ENCODE measurements around the gene IL17F. TPM values are rescaled to one million over a fixed set of nuclear protein-coding genes. Genes with fewer than 3 reads are reported as not detected.
A peak's percentile ranks its signal among the peaks of the same experiment; 100 is the strongest.

IL17F gene
- total and polyA plus RNA-seq, 2 experiments from 2014 or later, result not detected

DNA sequence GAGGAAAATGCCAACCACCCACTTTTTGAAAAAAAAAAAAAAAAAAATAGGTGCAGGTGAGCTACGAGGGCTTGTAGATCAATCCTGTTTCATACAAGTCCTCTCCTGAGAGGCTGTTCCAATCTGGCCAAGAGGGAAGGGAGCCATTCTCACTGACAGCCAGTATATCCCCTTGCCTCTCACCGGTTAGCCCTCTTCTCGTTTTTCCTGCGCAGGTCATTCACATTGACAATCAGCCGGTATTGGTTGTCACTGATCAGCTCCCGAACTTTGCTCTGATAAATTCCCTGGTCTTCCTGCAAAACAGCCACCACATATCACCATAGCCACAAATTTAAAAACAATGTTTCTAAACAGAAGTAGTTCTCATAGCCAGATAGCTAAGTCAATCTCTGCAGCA lies 38.8 kb upstream of the IL17F start:
- no peak for DNase-seq
- Histone ChIP-seq H3F3A (ENCODE audit: insufficient read depth) (peaks cover 18% of the 10 kb centered on the region), H3K9me3 (ENCODE audit: low read depth) (no peaks in the 10 kb centered on the region), H3K79me2 (ENCODE audit: insufficient read depth) (peaks cover 26% of the 10 kb centered on the region), H3K4me1 (ENCODE audit: insufficient read depth) (peaks cover 9% of the 10 kb centered on the region; the same call in 1 of the 2 replicates), H3K4me3 (peak overlapping the region; percentile 81), H3K9me2 (ENCODE audit: insufficient read depth) (no peaks in the 10 kb centered on the region), H3K9ac (peak overlapping the region; percentile 83), H2AFZ (0 out of 2 replicates have a peak overlapping the region, but pooled peaks have one; percentile 95), H3K27me3 (replicated peaks; ENCODE audit: insufficient read depth) (no peaks in the 10 kb centered on the region), H3K36me3 (ENCODE audit: low read depth) (peaks cover 23% of the 10 kb centered on the region), H3K4me2 (ENCODE audit: unreplicated experiment) (peak overlapping the region; percentile 88), H3K27ac (no peak overlapping the region), H4K20me1 (ENCODE audit: insufficient read depth) (no peaks in the 10 kb centered on the region)
- TF ChIP-seq EZH2 (IDR thresholded peaks at IDR 0.05; ENCODE audit: insufficient read depth, poor library complexity, severe bottlenecking), result no peak
- no peak for TF ChIP-seq EZH2phosphoT487 (IDR thresholded peaks at IDR 0.05; ENCODE audit: insufficient read depth, low read depth)
- 61 to 66% methylated on average over 6 of the region's 6 CpGs for WGBS, 2 experiments (ENCODE audit: low coverage in 1 of 2, low lambda C conversion rate in 2 of 2, missing lambda C conversion rate in 2 of 2)
- in situ Hi-C loops (cut with MboI), result no loop called here

- no peaks in the 10 kb centered on the region for H3F3A ChIP-seq (ENCODE audit: insufficient read depth)
- WGBS, 2 experiments (ENCODE audit: low coverage in 1 of 2, low lambda C conversion rate in 2 of 2, missing lambda C conversion rate in 2 of 2), result 90 to 95% methylated on average over 10 of the region's 10 CpGs
These were observed 31.8 kb upstream of the IL17F start for GRCh38 chr6:52276130-52276529.

GRCh38 chr6:52271852-52272460 lies 27.7 kb upstream of the IL17F start:
- Histone ChIP-seq H3K79me2 (ENCODE audit: insufficient read depth) (no peaks in the 10 kb centered on the region), H3K4me1 (ENCODE audit: insufficient read depth) (no peaks in the 10 kb centered on the region), H3K9ac (no peak overlapping the region), H3K36me3 (ENCODE audit: low read depth) (peaks cover 3% of the 10 kb centered on the region; the same call in 1 of the 2 replicates), H3F3A (ENCODE audit: insufficient read depth) (no peaks in the 10 kb centered on the region), H3K27ac (no peak overlapping the region), H3K27me3 (replicated peaks; ENCODE audit: insufficient read depth) (no peaks in the 10 kb centered on the region), H2AFZ (no peak overlapping the region), H3K9me2 (ENCODE audit: insufficient read depth) (no peaks in the 10 kb centered on the region), H4K20me1 (ENCODE audit: insufficient read depth) (no peaks in the 10 kb centered on the region), H3K4me3 (no peak overlapping the region), H3K4me2 (ENCODE audit: unreplicated experiment) (no peak overlapping the region), H3K9me3 (ENCODE audit: low read depth) (no peaks in the 10 kb centered on the region)
- 95 to 99% methylated on average over 9 of the region's 9 CpGs for WGBS, 2 experiments (ENCODE audit: low coverage in 1 of 2, low lambda C conversion rate in 2 of 2, missing lambda C conversion rate in 2 of 2)
- TF ChIP-seq EZH2 (IDR thresholded peaks at IDR 0.05; ENCODE audit: insufficient read depth, poor library complexity, severe bottlenecking), result no peak
- no peak for TF ChIP-seq EZH2phosphoT487 (IDR thresholded peaks at IDR 0.05; ENCODE audit: insufficient read depth, low read depth)
- in situ Hi-C loops (cut with MboI), result no loop called here
- DNase-seq, result no peak

More at GRCh38 chr6:52276130-52276529, 31.8 kb upstream of the IL17F start:
- Histone ChIP-seq H3K36me3 (ENCODE audit: low read depth) (peaks cover 14% of the 10 kb centered on the region), H3K27me3 (replicated peaks; ENCODE audit: insufficient read depth) (no peaks in the 10 kb centered on the region), H3K79me2 (ENCODE audit: insufficient read depth) (0 out of 2 replicates have a peak, but pooled peaks cover 4% of the 10 kb centered on the region), H3K4me2 (ENCODE audit: unreplicated experiment) (no peak overlapping the region), H3K4me1 (ENCODE audit: insufficient read depth) (no peaks in the 10 kb centered on the region), H3K9me2 (ENCODE audit: insufficient read depth) (no peaks in the 10 kb centered on the region), H3K9me3 (ENCODE audit: low read depth) (no peaks in the 10 kb centered on the region), H2AFZ (no peak overlapping the region), H3K27ac (no peak overlapping the region), H3K9ac (no peak overlapping the region), H4K20me1 (ENCODE audit: insufficient read depth) (no peaks in the 10 kb centered on the region), H3K4me3 (no peak overlapping the region)
- TF ChIP-seq EZH2 (IDR thresholded peaks at IDR 0.05; ENCODE audit: insufficient read depth, poor library complexity, severe bottlenecking), result no peak
- no peak for TF ChIP-seq EZH2phosphoT487 (IDR thresholded peaks at IDR 0.05; ENCODE audit: insufficient read depth, low read depth)
- in situ Hi-C loops (cut with MboI), result no loop called here
- no peak for DNase-seq

- Histone ChIP-seq H3F3A (ENCODE audit: insufficient read depth) (peaks cover 9% of the 10 kb centered on the region; the same call in 1 of the 2 replicates), H3K4me2 (ENCODE audit: unreplicated experiment) (no peak overlapping the region), H3K9me3 (ENCODE audit: low read depth) (no peaks in the 10 kb centered on the region), H3K9me2 (ENCODE audit: insufficient read depth) (no peaks in the 10 kb centered on the region), H3K27me3 (replicated peaks; ENCODE audit: insufficient read depth) (no peaks in the 10 kb centered on the region), H3K9ac (no peak overlapping the region), H2AFZ (no peak overlapping the region), H4K20me1 (ENCODE audit: insufficient read depth) (no peaks in the 10 kb centered on the region), H3K79me2 (ENCODE audit: insufficient read depth) (no peaks in the 10 kb centered on the region), H3K4me1 (ENCODE audit: insufficient read depth) (peaks cover 10% of the 10 kb centered on the region; the same call in 1 of the 2 replicates), H3K4me3 (no peak overlapping the region), H3K36me3 (ENCODE audit: low read depth) (no peaks in the 10 kb centered on the region; the same call in 1 of the 2 replicates), H3K27ac (no peak overlapping the region)
- WGBS, 2 experiments (ENCODE audit: low coverage in 1 of 2, low lambda C conversion rate in 2 of 2, missing lambda C conversion rate in 2 of 2), result 38 to 39% methylated on average over 11 of the region's 11 CpGs
- TF ChIP-seq EZH2 (IDR thresholded peaks at IDR 0.05; ENCODE audit: insufficient read depth, poor library complexity, severe bottlenecking) (no peak), EZH2phosphoT487 (IDR thresholded peaks at IDR 0.05; ENCODE audit: insufficient read depth, low read depth) (no peak)
- in situ Hi-C loops (cut with MboI), result no loop called here
- DNase-seq, result peak; percentile 76
These were observed 19.6 kb upstream of the IL17F start for GRCh38 chr6:52263709-52264540.

All from GM23248 (cell line).